Smooth muscle cell (in vitro differentiated cells): Measurements from ENCODE around the gene CATSPERB. TPM values are rescaled to one million over a fixed set of nuclear protein-coding genes. Genes with fewer than 3 reads are reported as not detected.

Experiments used
- DNase-seq: peaks from one replicate; lab custom pipeline; 2025; ENCODE audit not compliant: unreplicated experiment; lab: John Stamatoyannopoulos, UW
- H2AFZ ChIP-seq: fragments of 200-600 bp; sonication (generic); 2 replicates; pipeline ENCODE4 v1.6.0; 2016; ENCODE audit warnings: antibody characterized with exemption, low read depth, mild to moderate bottlenecking
- H3F3A ChIP-seq: fragments of 200-600 bp; sonication (generic); 2 replicates; pipeline ENCODE4 v1.6.0; 2017; ENCODE audit warnings: antibody characterized with exemption, low read depth
- H3K27ac ChIP-seq: fragments of 200-600 bp; sonication (generic); 2 replicates; pipeline ENCODE4 v1.5.1; 2016; ENCODE audit warnings: low read depth, mild to moderate bottlenecking
- H3K27me3 ChIP-seq: fragments of 200-600 bp; sonication (generic); 2 replicates; pipeline ENCODE4 v1.6.1; 2016; ENCODE audit warnings: low read depth, mild to moderate bottlenecking
- H3K36me3 ChIP-seq: fragments of 200-600 bp; sonication (generic); 2 replicates; pipeline ENCODE4 v1.5.1; 2016; ENCODE audit warnings: low read depth
- H3K4me1 ChIP-seq: fragments of 200-600 bp; sonication (generic); 2 replicates; pipeline ENCODE4 v1.5.1; 2016; ENCODE audit warnings: low read depth
- H3K4me2 ChIP-seq: fragments of 200-600 bp; sonication (generic); 2 replicates; pipeline ENCODE4 v1.6.0; 2016; ENCODE audit warnings: mild to moderate bottlenecking
- H3K4me3 ChIP-seq: fragments of 200-600 bp; sonication (generic); 2 replicates; pipeline ENCODE4 v1.5.1; 2016; ENCODE audit warnings: mild to moderate bottlenecking
- H3K79me2 ChIP-seq: fragments of 200-600 bp; sonication (generic); 2 replicates; pipeline ENCODE4 v1.6.0; 2016; ENCODE audit warnings: low read depth, mild to moderate bottlenecking
- H3K9ac ChIP-seq: fragments of 200-600 bp; sonication (generic); 2 replicates; pipeline ENCODE4 v1.6.0; 2016; ENCODE audit warnings: low read depth
- H3K9me3 ChIP-seq: fragments of 200-600 bp; sonication (generic); replicated peaks from 2 replicates; pipeline ENCODE4 v1.5.1; 2016; ENCODE audit warnings: low read depth
- H4K20me1 ChIP-seq: fragments of 200-600 bp; sonication (generic); 2 replicates; pipeline ENCODE4 v1.6.0; 2016; ENCODE audit warnings: low read depth
- WGBS: methylation state at CpG from one replicate; pipeline ENCODE4 v1.1.7; 2016; ENCODE audit warnings: low lambda C conversion rate; 5-methylcytosine and 5-hydroxymethylcytosine counted together
- polyA plus RNA-seq: library from polyadenylated mRNA; unstranded; fragments of >200 nt; fragmentation: Nextera tagmentation; extraction: Ambion mirVana; gene quantifications from 2 replicates; pipeline ENCODE4 v1.2.1, GENCODE V29; 2016
- small RNA-seq: library from RNA; depleted of rRNA; stranded (forward); fragments of <200 nt; gene quantifications from one replicate; pipeline ENCODE3, GENCODE V24; 2014
- total RNA-seq: library from RNA; depleted of rRNA; stranded (reverse); fragments of >200 nt; gene quantifications from 2 replicates; pipeline ENCODE4 v1.2.3, GENCODE V29; 2014
- TF ChIP-seq, protein P1 (sequence below): fragments of 200-600 bp; sonication (generic); IDR thresholded peaks from 2 replicates; pipeline ENCODE4 v1.5.1; 2017; ENCODE audit warnings: borderline replicate concordance, mild to moderate bottlenecking, antibody characterized with exemption; ENCODE audit not compliant: insufficient read depth, poor library complexity, severe bottlenecking

Gene CATSPERB
- total and polyA plus RNA-seq, 2 experiments from 2014 or later = 0.18 TPM; not detected in 1

GRCh38 chr14:91533623-91534022, 198.3 kb downstream of the CATSPERB start:
- TF ChIP-seq, protein P1, sequence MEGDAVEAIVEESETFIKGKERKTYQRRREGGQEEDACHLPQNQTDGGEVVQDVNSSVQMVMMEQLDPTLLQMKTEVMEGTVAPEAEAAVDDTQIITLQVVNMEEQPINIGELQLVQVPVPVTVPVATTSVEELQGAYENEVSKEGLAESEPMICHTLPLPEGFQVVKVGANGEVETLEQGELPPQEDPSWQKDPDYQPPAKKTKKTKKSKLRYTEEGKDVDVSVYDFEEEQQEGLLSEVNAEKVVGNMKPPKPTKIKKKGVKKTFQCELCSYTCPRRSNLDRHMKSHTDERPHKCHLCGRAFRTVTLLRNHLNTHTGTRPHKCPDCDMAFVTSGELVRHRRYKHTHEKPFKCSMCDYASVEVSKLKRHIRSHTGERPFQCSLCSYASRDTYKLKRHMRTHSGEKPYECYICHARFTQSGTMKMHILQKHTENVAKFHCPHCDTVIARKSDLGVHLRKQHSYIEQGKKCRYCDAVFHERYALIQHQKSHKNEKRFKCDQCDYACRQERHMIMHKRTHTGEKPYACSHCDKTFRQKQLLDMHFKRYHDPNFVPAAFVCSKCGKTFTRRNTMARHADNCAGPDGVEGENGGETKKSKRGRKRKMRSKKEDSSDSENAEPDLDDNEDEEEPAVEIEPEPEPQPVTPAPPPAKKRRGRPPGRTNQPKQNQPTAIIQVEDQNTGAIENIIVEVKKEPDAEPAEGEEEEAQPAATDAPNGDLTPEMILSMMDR = no peak
- Histone ChIP-seq H3K27me3 (no peaks in the 10 kb centered on the region), H3K9me3 (no peaks in the 10 kb centered on the region), H3K4me3 (no peak overlapping the region), H3F3A (no peaks in the 10 kb centered on the region), H3K4me1 (no peaks in the 10 kb centered on the region), H3K9ac (no peak overlapping the region), H4K20me1 (no peaks in the 10 kb centered on the region), H2AFZ (no peak overlapping the region), H3K79me2 (no peaks in the 10 kb centered on the region), H3K27ac (no peak overlapping the region), H3K36me3 (no peaks in the 10 kb centered on the region), H3K4me2 (no peak overlapping the region)
- DNase-seq = no peak
- 60% methylated on average over 3 of the region's 3 CpGs for WGBS

Small RNA genes lying within 50 kb of the gene (small RNA-seq; reads per million reads assigned to genes)
- gene AL133373.1 (not detected), gene POLR3GP1 (not detected), gene RF00012 (not detected)

Other genes with a start within 250 kb of the CATSPERB start
- 62.7 and 76.4 TPM in 2 replicates for gene PPP4R3A, start 221.8 kb downstream of the CATSPERB start, total RNA-seq
- gene PPP4R3A, start 221.8 kb downstream of the CATSPERB start, polyA plus RNA-seq = 35.3 and 49.2 TPM in 2 replicates
- gene TC2N, start 135.4 kb upstream of the CATSPERB start, total RNA-seq = 5.7 and 10.3 TPM in 2 replicates
- 0.33 and 2.8 TPM in 2 replicates for gene TC2N, start 135.4 kb upstream of the CATSPERB start, polyA plus RNA-seq
- gene FBLN5, start 215.6 kb upstream of the CATSPERB start, total RNA-seq = 82.1 and 109 TPM in 2 replicates
- gene FBLN5, start 215.6 kb upstream of the CATSPERB start, polyA plus RNA-seq = 104 and 154 TPM in 2 replicates